NOMO-1 (cell line): Measurements from ENCODE around the gene SLC2A1.
A peak's percentile ranks its signal among the peaks of the same experiment; 100 is the strongest.

Experiments
- DNase-seq, 2 experiments: peaks; one replicate each; lab custom pipeline; 2025; ENCODE audit not compliant: unreplicated experiment in 2 of 2; lab: John Stamatoyannopoulos, UW

Gene SLC2A1

DNA sequence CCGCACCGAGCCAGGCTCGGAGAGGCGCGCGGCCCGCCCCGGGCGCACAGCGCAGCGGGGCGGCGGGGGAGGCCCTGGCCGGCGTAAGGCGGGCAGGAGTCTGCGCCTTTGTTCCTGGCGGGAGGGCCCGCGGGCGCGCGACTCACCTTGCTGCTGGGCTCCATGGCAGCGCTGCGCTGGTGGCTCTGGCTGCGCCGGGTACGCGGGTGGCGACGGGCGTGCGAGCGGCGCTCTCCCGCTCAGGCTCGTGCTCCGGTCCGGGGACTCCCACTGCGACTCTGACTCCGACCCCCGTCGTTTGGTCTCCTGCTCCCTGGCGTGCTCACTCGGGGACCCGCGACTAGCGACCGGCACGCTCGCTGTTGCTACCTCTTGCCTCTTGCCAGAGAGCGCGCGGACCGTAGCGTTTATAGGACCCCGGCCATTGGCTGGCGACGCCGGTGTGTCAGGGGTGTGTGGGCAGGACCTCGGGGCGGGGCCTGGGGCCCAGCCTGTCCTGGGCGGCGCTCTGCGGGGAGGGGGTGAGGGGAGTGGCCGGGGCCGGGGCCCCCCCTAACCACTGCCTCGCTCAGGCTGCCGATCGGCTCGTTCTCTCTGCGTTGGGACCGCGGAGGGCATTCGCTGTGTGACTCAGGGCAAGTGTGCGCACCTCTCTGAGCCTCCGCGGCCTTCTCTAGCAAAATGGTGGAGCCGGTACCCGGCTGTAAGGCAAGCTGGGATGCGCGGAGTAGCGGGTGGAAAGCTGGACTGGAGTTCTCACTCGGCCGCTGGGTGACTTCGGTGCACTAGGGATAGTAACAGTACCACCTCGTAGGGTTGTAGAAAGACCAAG is at the start of gene SLC2A1:
TSS of gene SLC2A1 (minus strand) at position 381 of the 832 bp plus-strand sequence. CDS start at position 164, 217 bp downstream.
- DNase-seq: peak; percentile 79 to 95

- DNase-seq: no peak
These were observed 48.9 kb upstream of the SLC2A1 start for GRCh38 chr1:43007377-43008114.

GRCh38 chr1:43005460-43006361 is 47.0 kb upstream of the SLC2A1 start:
- DNase-seq: no peak

GRCh38 chr1:43004587-43005459 is 46.2 kb upstream of the SLC2A1 start:
- DNase-seq: no peak

GRCh38 chr1:43002766-43003165 is 44.1 kb upstream of the SLC2A1 start:
- DNase-seq: no peak

DNA sequence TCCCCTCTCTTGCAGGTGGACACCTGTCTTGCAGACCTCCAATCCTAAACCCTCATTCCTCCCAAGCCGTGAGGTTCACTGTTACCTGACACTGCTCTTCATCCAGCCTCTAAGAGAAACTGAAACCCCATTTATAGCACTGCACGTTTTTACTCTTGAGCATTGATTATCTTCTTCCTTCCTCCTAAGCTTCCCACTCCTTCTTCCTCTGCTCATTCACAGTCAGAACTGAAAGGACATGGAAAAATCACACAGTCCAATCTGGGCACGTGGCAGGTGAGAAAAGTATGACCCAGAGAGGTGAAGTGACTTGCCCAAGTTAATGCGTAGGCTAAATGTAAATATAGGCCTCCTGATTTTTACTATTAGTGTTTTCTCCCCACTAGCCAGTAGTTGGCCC is 43.4 kb upstream of the SLC2A1 start:
- DNase-seq: no peak

- no peak for DNase-seq
These were observed 42.8 kb upstream of the SLC2A1 start for GRCh38 chr1:43001434-43001833.

DNA sequence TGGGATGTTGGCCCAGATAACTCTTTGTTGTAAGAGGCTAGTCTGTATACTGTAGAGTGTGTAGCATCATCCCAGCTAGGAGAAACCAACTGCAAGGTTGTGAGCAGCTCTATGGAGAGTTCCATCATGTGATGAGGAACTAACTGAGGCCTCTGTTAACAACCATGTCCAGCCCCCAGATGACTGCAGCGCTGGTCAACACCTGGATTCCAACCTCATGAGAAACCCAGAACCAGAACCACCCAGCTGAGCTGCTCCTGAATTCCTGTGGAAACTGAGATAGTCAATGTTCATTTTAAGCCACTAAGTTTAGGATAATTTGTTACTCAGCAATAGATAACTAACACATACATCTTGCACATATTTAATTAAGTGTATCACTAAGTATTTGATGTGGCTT is 41.6 kb upstream of the SLC2A1 start:
- DNase-seq: no peak

GRCh38 chr1:42999308-42999707 is 40.6 kb upstream of the SLC2A1 start:
- DNase-seq: no peak

DNA sequence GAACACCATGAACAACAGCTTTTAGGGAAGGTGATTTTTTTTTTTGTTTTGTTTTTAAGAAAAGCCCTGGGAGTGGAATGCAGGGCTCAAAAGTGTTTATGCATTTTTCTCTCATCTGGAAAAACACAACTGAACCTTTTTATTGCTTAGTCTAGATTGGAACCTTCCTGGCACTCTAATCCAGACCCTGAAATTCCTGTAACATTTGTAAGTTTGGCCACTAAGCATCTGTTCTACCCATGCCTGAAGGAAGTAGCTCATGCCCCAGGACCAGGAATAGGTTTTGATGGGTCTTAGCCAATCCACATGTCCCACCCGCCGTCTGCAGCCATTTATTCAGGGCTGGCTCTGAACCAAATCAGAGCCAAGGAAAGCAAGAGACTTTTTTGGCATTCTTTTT is 39.7 kb upstream of the SLC2A1 start:
- no peak for DNase-seq

DNA sequence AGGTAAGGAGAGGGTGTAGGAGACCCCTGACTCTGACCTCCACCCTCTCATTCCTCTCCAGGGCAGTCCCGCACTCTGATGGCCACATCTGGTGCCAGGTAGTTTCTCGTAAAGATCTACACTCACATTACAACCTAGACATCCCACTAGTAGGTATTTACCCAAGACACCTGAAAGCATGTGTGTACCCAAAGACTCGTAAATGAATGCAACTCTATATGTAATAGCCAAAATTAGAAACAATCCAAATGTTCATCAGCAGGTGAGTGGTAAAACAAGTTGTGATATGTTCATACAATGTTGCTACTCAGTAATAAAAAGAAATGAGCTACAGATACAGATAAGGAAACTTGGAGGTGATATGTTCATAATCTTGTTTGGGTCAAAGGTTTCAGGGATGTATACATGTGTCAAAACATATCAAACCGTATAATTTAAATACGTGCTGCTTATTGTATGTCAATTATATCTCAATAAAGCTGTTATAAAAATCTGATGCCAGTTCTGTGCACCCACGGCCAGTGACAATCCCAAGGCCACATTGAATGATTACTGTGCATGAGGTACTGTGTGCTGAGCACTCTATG is 37.8 kb upstream of the SLC2A1 start:
- no peak for DNase-seq

GRCh38 chr1:42993502-42994136 is 35.0 kb upstream of the SLC2A1 start:
- peak; percentile 72 to 78 for DNase-seq

DNA sequence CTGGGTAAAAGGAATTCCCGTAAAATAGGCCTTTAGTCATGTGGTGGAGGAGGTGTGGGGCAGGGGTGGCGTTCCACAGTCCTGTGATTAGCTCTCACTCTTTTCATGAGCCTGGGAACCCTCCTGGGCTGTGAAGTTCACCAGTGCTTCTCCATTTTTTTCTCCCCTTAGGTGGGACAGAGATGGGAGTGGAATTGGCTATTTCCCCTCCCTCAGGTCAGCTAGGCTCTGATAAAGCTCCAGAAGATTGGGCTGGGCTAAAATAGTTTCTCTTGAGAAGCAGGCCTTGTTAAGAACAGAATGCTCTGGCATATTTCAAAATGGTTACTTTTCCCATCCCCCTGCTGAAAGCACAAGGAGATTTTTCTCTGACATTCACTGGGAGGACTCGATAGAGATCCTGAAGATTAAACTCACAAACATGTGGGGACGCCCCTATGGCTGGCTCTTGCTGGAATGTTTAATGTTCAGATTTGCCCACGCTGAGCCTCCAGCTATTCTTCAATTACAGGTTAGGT is 33.4 kb upstream of the SLC2A1 start:
- no peak for DNase-seq

GRCh38 chr1:42990757-42991346 is 32.2 kb upstream of the SLC2A1 start:
- DNase-seq: no peak

GRCh38 chr1:42983693-42984092 is 25.0 kb upstream of the SLC2A1 start:
- no peak for DNase-seq

DNA sequence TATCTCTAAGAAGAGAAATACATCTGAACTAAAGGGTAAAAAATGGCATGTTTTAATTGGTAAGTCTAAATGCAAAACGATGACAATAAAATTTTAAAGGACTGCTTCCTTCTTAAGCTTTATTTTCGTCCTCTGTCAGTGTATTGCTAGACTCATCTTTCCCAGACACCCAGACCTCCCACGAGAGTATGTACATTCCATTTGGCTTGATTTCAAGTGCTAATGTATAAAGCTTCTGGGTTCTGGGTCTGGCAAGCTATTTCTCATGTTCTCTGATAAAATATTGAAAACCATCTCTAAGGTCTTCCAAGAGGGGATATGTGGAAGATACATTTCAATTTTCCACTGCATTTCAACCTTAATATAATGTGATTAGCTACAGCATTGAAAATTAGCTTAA is 24.6 kb upstream of the SLC2A1 start:
- no peak for DNase-seq

GRCh38 chr1:42982641-42983040 is 24.0 kb upstream of the SLC2A1 start:
- no peak for DNase-seq

DNA sequence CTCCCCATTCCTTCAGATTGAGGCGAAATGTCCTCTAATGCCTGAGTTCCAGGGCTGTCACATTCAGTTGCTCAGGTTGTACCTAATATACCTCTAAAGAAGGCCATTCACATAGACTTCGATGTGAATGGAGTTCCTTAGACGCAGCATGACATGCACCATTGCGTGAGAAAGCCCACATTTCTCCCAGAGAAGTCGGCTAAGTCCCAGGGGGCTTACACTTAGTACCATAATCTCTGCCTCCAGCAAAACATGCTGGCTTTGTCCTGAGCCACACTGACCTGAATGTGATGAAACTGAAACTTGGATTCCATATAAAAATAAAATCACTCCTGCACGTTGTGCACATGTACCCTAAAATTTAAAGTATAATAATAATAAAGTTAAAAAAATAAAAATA is 23.2 kb upstream of the SLC2A1 start:
- DNase-seq: no peak
